Vagina (tissue), 2 donors: ENCODE data around the gene PLAGL1. TPM values are rescaled to one million over a fixed set of nuclear protein-coding genes. Genes with fewer than 3 reads are reported as not detected.

Source experiments
- DNase-seq, 2 donors: peaks; one replicate each; pipeline ENCODE4 v3.0.0-alpha.2; 2017; ENCODE audit errors: extremely low spot score in 2 of 2
- H3K27ac ChIP-seq: fragments of 200-600 bp; sonication (generic); one replicate; pipeline ENCODE4 v1.5.1; 2019
- H3K27me3 ChIP-seq: fragments of 200-600 bp; sonication (generic); one replicate; pipeline ENCODE4 v1.5.1; 2019
- H3K36me3 ChIP-seq, 2 donors: fragments of 200-600 bp; sonication (generic); one replicate each; pipeline ENCODE4 v1.5.1; 2017 to 2019
- H3K4me1 ChIP-seq: fragments of 200-600 bp; sonication (generic); one replicate; pipeline ENCODE4 v1.5.1; 2019
- H3K4me3 ChIP-seq, 2 donors: fragments of 200-600 bp; sonication (generic); 1 replicate in 1 of 2; 2 replicates in 1 of 2; pipeline ENCODE4 v1.5.1; 2016 to 2019
- H3K9me3 ChIP-seq: fragments of 200-600 bp; sonication (generic); one replicate; pipeline ENCODE4 v1.5.1; 2019
- CTCF ChIP-seq, 3 experiments: fragments of 450-650 bp in 2 of 3; fragments of 200-600 bp in 1 of 3; sonication (generic) in 1 of 3; IDR thresholded peaks; one replicate each; pipeline ENCODE4 v1.5.1; 2017 to 2019; ENCODE audit warnings: antibody characterized with exemption in 3 of 3, mild to moderate bottlenecking in 2 of 3, moderate library complexity in 2 of 3
- POLR2A ChIP-seq, 2 donors: fragments of 450-650 bp; IDR thresholded peaks; one replicate each; pipeline ENCODE4 v1.6.1; 2017; ENCODE audit warnings: antibody characterized with exemption in 2 of 2, mild to moderate bottlenecking in 2 of 2, moderate library complexity in 2 of 2
- POLR2AphosphoS5 ChIP-seq, 2 donors: sonication (generic); formaldehyde crosslinking; IDR thresholded peaks; one replicate each; pipeline ENCODE4 v1.9.0; 2017; ENCODE audit warnings: antibody characterized with exemption in 2 of 2, mild to moderate bottlenecking in 2 of 2, low read depth in 1 of 2; ENCODE audit not compliant: insufficient read depth in 1 of 2
- intact Hi-C: fragments of 100-400 bp; cut with DNase I; formaldehyde crosslinking; loops from one replicate; pipeline ENCODE4 v1.15.1; 2023
- total RNA-seq: library from RNA; depleted of rRNA; stranded (reverse); fragments of >200 nt; gene quantifications from one replicate; pipeline ENCODE4 v1.2.3, GENCODE V29; 2016

PLAGL1 gene
- total RNA-seq, 1 donor from 2014 or later: 23.1 TPM

- Histone ChIP-seq H3K9me3 (no peaks in the 10 kb centered on the region), H3K27me3 (no peaks in the 10 kb centered on the region), H3K36me3 (no peaks in the 10 kb centered on the region), H3K27ac (no peak overlapping the region), H3K4me3 (no peak overlapping the region), H3K4me1 (no peaks in the 10 kb centered on the region)
- TF ChIP-seq POLR2AphosphoS5 (IDR thresholded peaks at IDR 0.05; ENCODE audit: insufficient read depth in 1 of 2, low read depth in 1 of 2) (no peak), POLR2A (IDR thresholded peaks at IDR 0.05) (no peak), CTCF (IDR thresholded peaks at IDR 0.05) (no peak)
- intact Hi-C loops: no loop called here
- DNase-seq: no peak
Observed at GRCh38 chr6:143980921-143981320, 27.1 kb downstream of the PLAGL1 start.

GRCh38 chr6:143976806-143977349, 31.2 kb downstream of the PLAGL1 start:
- no peaks in the 10 kb centered on the region for H3K27me3 ChIP-seq

GRCh38 chr6:143974089-143974488, 34.0 kb downstream of the PLAGL1 start:
- H3K27me3 ChIP-seq: no peaks in the 10 kb centered on the region
- H3K36me3 ChIP-seq: no peaks in the 10 kb centered on the region
- H3K9me3 ChIP-seq: no peaks in the 10 kb centered on the region
- no peaks in the 10 kb centered on the region for H3K4me1 ChIP-seq
- H3K27ac ChIP-seq: no peak overlapping the region
- no peak for DNase-seq
- H3K4me3 ChIP-seq: no peak overlapping the region
- intact Hi-C loops: no loop called here
- TF ChIP-seq POLR2AphosphoS5 (IDR thresholded peaks at IDR 0.05; ENCODE audit: insufficient read depth in 1 of 2, low read depth in 1 of 2): no peak
- TF ChIP-seq POLR2A (IDR thresholded peaks at IDR 0.05): no peak
- no peak for TF ChIP-seq CTCF (IDR thresholded peaks at IDR 0.05)

More at GRCh38 chr6:143976806-143977349, 31.2 kb downstream of the PLAGL1 start:
- intact Hi-C loops: no loop called here
- TF ChIP-seq CTCF (IDR thresholded peaks at IDR 0.05): no peak
- no peak for TF ChIP-seq POLR2AphosphoS5 (IDR thresholded peaks at IDR 0.05; ENCODE audit: insufficient read depth in 1 of 2, low read depth in 1 of 2)
- no peak for TF ChIP-seq POLR2A (IDR thresholded peaks at IDR 0.05)
- no peak for DNase-seq
- H3K4me3 ChIP-seq: no peak overlapping the region
- H3K27ac ChIP-seq: no peak overlapping the region
- no peaks in the 10 kb centered on the region for H3K9me3 ChIP-seq
- no peaks in the 10 kb centered on the region for H3K4me1 ChIP-seq
- H3K36me3 ChIP-seq: no peaks in the 10 kb centered on the region

- Histone ChIP-seq H3K9me3 (no peaks in the 10 kb centered on the region), H3K36me3 (no peaks in the 10 kb centered on the region), H3K4me3 (no peak overlapping the region), H3K27me3 (no peaks in the 10 kb centered on the region), H3K27ac (no peak overlapping the region), H3K4me1 (no peaks in the 10 kb centered on the region)
- TF ChIP-seq CTCF (IDR thresholded peaks at IDR 0.05): no peak
- no peak for DNase-seq
- intact Hi-C loops: no loop called here
Observed at GRCh38 chr6:143973097-143973966, 34.7 kb downstream of the PLAGL1 start.
